Suprapubic skin (tissue), 4 donors: Measurements from ENCODE around the gene TBC1D8. TPM values are rescaled to one million over a fixed set of nuclear protein-coding genes. Genes with fewer than 3 reads are reported as not detected.

ENCODE experiments used
- DNase-seq, 2 donors: peaks; one replicate each; pipeline ENCODE4 v3.0.0-alpha.2; 2019; ENCODE audit warnings: low spot score in 2 of 2
- H3K27ac ChIP-seq: fragments of 200-600 bp; sonication (generic); one replicate; pipeline ENCODE4 v1.5.1; 2019
- H3K27me3 ChIP-seq: fragments of 200-600 bp; sonication (generic); one replicate; pipeline ENCODE4 v1.5.1; 2019
- H3K36me3 ChIP-seq: fragments of 200-600 bp; sonication (generic); one replicate; pipeline ENCODE4 v1.5.1; 2019
- H3K4me1 ChIP-seq: fragments of 200-600 bp; sonication (generic); one replicate; pipeline ENCODE4 v1.5.1; 2019
- H3K4me3 ChIP-seq: fragments of 200-600 bp; sonication (generic); one replicate; pipeline ENCODE4 v1.5.1; 2019; ENCODE audit warnings: mild to moderate bottlenecking
- H3K9me3 ChIP-seq: fragments of 200-600 bp; sonication (generic); one replicate; pipeline ENCODE4 v1.5.1; 2019
- EP300 ChIP-seq: sonication (generic); formaldehyde crosslinking; IDR thresholded peaks from one replicate; pipeline ENCODE4 v1.6.1; 2017; ENCODE audit warnings: antibody characterized with exemption
- POLR2A ChIP-seq, 2 donors: fragments of 450-650 bp; IDR thresholded peaks; one replicate each; pipeline ENCODE4 v1.6.1; 2017; ENCODE audit warnings: antibody characterized with exemption in 2 of 2, mild to moderate bottlenecking in 2 of 2, moderate library complexity in 2 of 2
- POLR2AphosphoS5 ChIP-seq, 3 donors: sonication (generic); formaldehyde crosslinking; IDR thresholded peaks; one replicate each; pipeline ENCODE4 v1.6.1; 2017; ENCODE audit warnings: antibody characterized with exemption in 3 of 3
- WGBS: methylation state at CpG from one replicate; pipeline ENCODE4 v1.1.5; 2018; 5-methylcytosine and 5-hydroxymethylcytosine counted together
- total RNA-seq, 4 donors: library from RNA; depleted of rRNA; stranded (reverse); fragments of >200 nt; gene quantifications; one replicate each; pipeline ENCODE4 v1.1.0, GENCODE V29; 2016
- TF ChIP-seq, protein P1 (sequence below), 2 donors: fragments of 200-600 bp in 1 of 2; fragments of 450-650 bp in 1 of 2; sonication (generic) in 1 of 2; IDR thresholded peaks; one replicate each; pipeline ENCODE4 v1.5.1; 2016 to 2019; ENCODE audit warnings: antibody characterized with exemption in 2 of 2, mild to moderate bottlenecking in 1 of 2, moderate library complexity in 1 of 2

The TBC1D8 gene
- total RNA-seq, 4 donors from 2014 or later: 38.8 to 309 (median 68.3) TPM

DNA sequence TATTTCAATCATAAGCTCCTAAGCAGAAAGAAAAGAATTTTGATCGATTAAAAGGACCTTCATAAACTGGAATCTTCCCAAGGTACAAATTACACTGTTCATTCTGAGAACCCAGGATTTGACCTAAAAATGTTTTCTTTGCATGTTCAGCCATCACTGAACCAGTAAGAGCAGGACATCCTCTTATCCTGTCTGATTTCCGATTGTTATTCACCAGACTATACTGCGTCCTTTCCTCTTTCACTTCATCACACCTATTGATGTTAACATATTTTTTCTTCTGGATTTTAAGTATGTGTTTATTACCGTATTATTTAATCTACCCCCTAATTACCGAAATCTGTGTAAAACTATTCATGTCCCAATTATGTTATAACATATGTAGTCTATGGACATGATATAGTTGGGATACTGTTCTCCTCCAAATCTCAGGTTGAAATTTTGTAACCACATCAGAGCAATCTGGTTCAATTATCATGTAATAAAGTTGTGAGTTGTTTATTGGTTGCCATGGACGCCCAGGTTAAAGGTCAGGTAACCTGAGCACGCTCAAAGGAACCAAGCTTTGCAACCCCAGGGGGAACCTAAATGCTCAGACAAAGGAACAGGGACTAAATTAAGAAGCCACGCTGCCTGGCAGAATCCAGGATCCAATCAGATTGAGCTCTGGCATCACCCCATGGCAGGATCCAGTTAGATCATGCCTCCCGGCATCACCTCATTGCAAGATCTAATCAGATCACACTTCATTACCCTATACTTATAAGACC, 11.6 kb upstream of the TBC1D8 start:
- H3K27ac ChIP-seq: no peak overlapping the region
- H3K27me3 ChIP-seq: no peaks in the 10 kb centered on the region
- WGBS: 72% methylated on average over 9 of the region's 9 CpGs
- DNase-seq: no peak
- no peak overlapping the region for H3K4me3 ChIP-seq
- H3K36me3 ChIP-seq: no peaks in the 10 kb centered on the region
- H3K9me3 ChIP-seq: no peaks in the 10 kb centered on the region
- no peaks in the 10 kb centered on the region for H3K4me1 ChIP-seq
- TF ChIP-seq POLR2AphosphoS5 (IDR thresholded peaks at IDR 0.05) (no peak), POLR2A (IDR thresholded peaks at IDR 0.05) (no peak), EP300 (no peak)
- TF ChIP-seq, protein P1, sequence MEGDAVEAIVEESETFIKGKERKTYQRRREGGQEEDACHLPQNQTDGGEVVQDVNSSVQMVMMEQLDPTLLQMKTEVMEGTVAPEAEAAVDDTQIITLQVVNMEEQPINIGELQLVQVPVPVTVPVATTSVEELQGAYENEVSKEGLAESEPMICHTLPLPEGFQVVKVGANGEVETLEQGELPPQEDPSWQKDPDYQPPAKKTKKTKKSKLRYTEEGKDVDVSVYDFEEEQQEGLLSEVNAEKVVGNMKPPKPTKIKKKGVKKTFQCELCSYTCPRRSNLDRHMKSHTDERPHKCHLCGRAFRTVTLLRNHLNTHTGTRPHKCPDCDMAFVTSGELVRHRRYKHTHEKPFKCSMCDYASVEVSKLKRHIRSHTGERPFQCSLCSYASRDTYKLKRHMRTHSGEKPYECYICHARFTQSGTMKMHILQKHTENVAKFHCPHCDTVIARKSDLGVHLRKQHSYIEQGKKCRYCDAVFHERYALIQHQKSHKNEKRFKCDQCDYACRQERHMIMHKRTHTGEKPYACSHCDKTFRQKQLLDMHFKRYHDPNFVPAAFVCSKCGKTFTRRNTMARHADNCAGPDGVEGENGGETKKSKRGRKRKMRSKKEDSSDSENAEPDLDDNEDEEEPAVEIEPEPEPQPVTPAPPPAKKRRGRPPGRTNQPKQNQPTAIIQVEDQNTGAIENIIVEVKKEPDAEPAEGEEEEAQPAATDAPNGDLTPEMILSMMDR (IDR thresholded peaks at IDR 0.05): no peak

DNA sequence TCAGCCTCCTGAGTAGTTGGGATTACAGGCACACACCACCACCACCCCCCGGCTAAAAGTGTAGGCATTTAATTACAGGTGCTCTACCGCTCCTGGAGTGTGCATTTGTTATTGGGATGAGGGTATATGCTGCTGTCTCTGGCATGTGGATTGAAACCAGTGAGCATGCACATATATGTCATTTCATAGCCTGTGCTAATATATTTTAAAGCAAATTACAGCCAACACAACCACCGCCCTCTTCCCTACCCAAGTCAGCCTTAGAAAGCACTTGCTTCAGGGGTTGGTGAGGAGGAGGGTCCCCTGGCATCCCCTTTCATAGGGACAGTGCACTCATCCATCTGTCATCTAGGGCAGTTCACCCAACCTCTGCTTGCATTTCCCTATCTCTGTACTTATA, 10.5 kb upstream of the TBC1D8 start:
- TF ChIP-seq EP300 (no peak), POLR2AphosphoS5 (IDR thresholded peaks at IDR 0.05) (no peak), POLR2A (IDR thresholded peaks at IDR 0.05) (no peak)
- TF ChIP-seq, protein P1 (IDR thresholded peaks at IDR 0.05): no peak
- no peaks in the 10 kb centered on the region for H3K9me3 ChIP-seq
- H3K27me3 ChIP-seq: no peaks in the 10 kb centered on the region
- H3K36me3 ChIP-seq: no peaks in the 10 kb centered on the region
- no peak for DNase-seq
- H3K4me3 ChIP-seq: no peak overlapping the region
- no peak overlapping the region for H3K27ac ChIP-seq
- H3K4me1 ChIP-seq: no peaks in the 10 kb centered on the region
- 96% methylated on average over 3 of the region's 3 CpGs for WGBS

DNA sequence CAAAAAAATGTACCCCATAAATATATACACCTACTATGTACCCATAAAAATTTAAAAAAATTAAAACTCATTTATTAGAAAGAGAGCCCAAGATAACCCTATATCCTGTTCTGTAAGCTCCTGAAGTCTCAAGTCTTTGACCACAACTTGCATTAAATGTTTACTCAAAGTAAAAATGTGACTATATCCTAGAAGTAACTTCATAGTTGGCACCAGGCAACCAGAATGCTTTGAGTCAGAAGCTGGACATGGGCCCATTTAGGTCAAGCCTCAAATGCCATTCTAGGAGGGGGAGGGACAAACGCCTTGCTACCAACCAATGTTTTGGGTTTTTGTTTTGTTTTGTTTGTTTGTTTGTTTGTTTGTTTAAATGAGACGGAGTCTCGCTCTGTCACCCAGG, 9.3 kb upstream of the TBC1D8 start:
- no peak overlapping the region for H3K27ac ChIP-seq
- TF ChIP-seq POLR2AphosphoS5 (IDR thresholded peaks at IDR 0.05) (no peak), EP300 (no peak), POLR2A (IDR thresholded peaks at IDR 0.05) (no peak)
- TF ChIP-seq, protein P1 (IDR thresholded peaks at IDR 0.05): no peak
- no peak for DNase-seq
- no peaks in the 10 kb centered on the region for H3K36me3 ChIP-seq
- WGBS: 85% methylated on average over 3 of the region's 3 CpGs
- H3K4me3 ChIP-seq: no peak overlapping the region
- H3K27me3 ChIP-seq: no peaks in the 10 kb centered on the region
- H3K9me3 ChIP-seq: no peaks in the 10 kb centered on the region
- no peaks in the 10 kb centered on the region for H3K4me1 ChIP-seq

DNA sequence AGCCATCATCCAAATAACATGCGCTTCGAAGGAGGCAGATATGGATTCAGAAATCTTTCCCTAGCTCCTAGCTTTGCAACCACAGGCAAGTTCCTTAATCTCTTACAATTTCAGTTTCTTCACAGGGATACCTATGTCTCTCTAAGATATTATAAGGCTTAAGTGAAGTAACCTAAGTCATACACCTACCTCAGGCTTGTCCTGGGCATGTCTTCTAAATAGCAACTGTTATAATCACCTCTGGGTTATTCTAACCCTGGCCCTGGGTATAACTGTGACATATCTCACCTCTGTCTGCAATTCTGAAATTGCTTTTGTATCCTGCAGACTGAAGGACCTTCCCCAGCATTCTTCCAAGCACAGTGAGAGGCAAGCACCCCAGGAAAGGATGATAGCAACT, 8.3 kb upstream of the TBC1D8 start:
- no peaks in the 10 kb centered on the region for H3K9me3 ChIP-seq
- H3K27ac ChIP-seq: no peak overlapping the region
- H3K27me3 ChIP-seq: no peaks in the 10 kb centered on the region
- no peak for DNase-seq
- H3K36me3 ChIP-seq: no peaks in the 10 kb centered on the region
- no peaks in the 10 kb centered on the region for H3K4me1 ChIP-seq
- H3K4me3 ChIP-seq: no peak overlapping the region
- TF ChIP-seq EP300 (no peak), POLR2A (IDR thresholded peaks at IDR 0.05) (no peak)
- TF ChIP-seq, protein P1 (IDR thresholded peaks at IDR 0.05): no peak
- 93% methylated on average over 2 of the region's 2 CpGs for WGBS

DNA sequence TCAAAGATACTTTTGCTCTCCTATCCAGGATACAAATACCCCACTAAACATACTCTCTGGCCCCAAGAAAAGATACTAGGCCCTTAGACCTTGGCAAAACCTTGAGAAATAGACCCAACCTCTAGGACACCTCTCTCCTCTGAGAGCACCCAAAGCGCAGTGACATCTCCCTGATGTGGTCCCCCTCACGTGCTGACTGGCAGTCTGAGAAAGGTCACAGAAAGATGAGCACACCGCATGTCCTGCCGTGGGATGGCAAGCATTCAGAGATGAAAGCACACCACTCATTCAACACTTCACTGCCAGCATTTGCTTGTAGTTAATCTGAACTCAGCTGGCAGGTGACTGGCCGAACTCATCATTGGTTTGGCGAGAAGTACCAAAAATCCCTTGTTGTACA, 6.1 kb upstream of the TBC1D8 start:
- TF ChIP-seq, protein P1 (IDR thresholded peaks at IDR 0.05): no peak
- TF ChIP-seq EP300: no peak
- TF ChIP-seq POLR2A (IDR thresholded peaks at IDR 0.05): no peak
- no peak for TF ChIP-seq POLR2AphosphoS5 (IDR thresholded peaks at IDR 0.05)
- H3K27ac ChIP-seq: no peak overlapping the region
- no peak for DNase-seq
- no peak overlapping the region for H3K4me3 ChIP-seq
- 90% methylated on average over 6 of the region's 6 CpGs for WGBS
- H3K36me3 ChIP-seq: no peaks in the 10 kb centered on the region
- H3K4me1 ChIP-seq: peaks cover 9% of the 10 kb centered on the region
- no peaks in the 10 kb centered on the region for H3K27me3 ChIP-seq
- H3K9me3 ChIP-seq: no peaks in the 10 kb centered on the region
